Measurements from ENCODE around the gene FOXP1.
A peak's percentile ranks its signal among the peaks of the same experiment; 100 is the strongest.

GRCh38 chr3:71207632-71208031 lies 375.9 kb downstream of the FOXP1 start:
- TF ChIP-seq EP300 (IDR thresholded peaks at IDR 0.05) (no peak), POLR2AphosphoS5 (IDR thresholded peaks at IDR 0.05) (peak in 2 of 3 donors; percentile 25 to 46), POLR2A (IDR thresholded peaks at IDR 0.05) (no peak)
- TF ChIP-seq, protein P1, sequence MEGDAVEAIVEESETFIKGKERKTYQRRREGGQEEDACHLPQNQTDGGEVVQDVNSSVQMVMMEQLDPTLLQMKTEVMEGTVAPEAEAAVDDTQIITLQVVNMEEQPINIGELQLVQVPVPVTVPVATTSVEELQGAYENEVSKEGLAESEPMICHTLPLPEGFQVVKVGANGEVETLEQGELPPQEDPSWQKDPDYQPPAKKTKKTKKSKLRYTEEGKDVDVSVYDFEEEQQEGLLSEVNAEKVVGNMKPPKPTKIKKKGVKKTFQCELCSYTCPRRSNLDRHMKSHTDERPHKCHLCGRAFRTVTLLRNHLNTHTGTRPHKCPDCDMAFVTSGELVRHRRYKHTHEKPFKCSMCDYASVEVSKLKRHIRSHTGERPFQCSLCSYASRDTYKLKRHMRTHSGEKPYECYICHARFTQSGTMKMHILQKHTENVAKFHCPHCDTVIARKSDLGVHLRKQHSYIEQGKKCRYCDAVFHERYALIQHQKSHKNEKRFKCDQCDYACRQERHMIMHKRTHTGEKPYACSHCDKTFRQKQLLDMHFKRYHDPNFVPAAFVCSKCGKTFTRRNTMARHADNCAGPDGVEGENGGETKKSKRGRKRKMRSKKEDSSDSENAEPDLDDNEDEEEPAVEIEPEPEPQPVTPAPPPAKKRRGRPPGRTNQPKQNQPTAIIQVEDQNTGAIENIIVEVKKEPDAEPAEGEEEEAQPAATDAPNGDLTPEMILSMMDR (IDR thresholded peaks at IDR 0.05) = no peak
